GM18861 (cell line): ENCODE data around the gene RHD.
"Not testable (repeated sequence)": the region's sequence is repeated elsewhere in the genome, so short reads cannot be mapped to it uniquely, and the experiment has no call there.

Source experiments
- ATAC-seq: cut with Tn5 transposase; IDR thresholded peaks from one replicate; pipeline ENCODE4 v1.9.1; 2021; ENCODE audit not compliant: unreplicated experiment

Gene RHD

GRCh38 chr1:25347556-25347955 lies 75.2 kb downstream of the RHD start:
- no peak for ATAC-seq

DNA sequence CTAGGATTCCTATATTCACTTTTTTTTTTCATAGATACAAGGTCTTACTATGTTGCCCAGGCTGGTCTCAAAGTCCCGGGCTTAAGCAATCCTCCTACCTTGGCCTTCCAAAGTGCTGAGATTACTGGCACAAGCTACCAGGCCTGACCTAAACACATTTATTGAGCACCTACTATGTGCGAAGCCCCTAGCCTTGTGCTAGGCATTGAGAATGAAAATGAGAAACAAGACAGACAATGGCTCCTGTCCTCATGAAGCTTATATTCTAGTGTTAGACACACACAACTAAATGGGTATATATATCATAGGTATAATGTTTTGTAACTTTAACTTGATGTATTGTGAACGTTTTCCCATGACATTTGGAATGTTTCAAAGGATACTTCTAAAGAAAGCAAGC lies 77.3 kb downstream of the RHD start:
- ATAC-seq: no peak

DNA sequence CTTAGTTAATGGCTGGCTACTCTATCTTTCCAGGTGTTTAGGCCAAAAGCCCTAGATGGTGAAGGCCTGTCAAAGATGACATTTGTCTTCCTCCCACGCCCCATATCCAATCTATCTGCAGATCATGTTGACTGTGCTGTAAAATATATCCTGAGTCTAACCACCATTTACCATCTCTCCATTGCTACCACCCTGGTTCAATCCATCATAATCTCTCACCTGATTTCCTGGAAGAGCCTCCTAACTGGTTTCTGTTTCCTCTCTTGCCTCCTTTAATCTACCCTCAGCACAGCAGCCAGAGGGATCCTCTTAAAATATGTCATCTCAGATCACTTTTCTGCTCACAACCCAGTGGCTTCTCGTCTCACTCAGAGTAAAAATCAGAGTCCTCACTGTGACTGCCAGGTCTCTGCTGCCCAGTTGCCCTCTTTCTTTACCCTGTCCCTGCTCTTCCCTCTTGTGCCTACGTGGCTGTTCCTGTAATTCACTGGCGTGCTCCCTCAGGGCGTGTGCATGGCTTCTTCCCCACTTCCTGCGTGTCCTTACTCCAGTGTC lies 83.6 kb downstream of the RHD start:
- ATAC-seq: no peak

GRCh38 chr1:25356441-25356840 lies 84.1 kb downstream of the RHD start:
- ATAC-seq: no peak

DNA sequence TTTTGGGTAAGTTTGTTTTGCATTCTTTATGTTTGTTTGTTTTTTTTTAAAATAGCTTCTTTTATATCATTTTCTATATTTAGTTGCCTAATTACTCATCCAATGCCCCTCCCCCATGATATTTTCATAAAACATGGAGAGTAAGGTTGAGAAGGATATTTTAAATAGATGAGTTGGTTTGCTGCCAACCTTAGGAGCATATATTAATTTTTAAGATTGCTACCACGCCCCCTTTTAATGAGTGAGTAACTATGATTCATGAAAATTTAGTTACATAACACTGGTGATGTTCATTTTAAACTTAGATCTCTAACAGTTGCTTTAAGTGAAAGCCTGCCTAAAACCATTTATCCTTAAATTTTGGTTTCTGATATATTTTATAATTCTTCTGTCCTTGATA lies 84.5 kb downstream of the RHD start:
- ATAC-seq: no peak

DNA sequence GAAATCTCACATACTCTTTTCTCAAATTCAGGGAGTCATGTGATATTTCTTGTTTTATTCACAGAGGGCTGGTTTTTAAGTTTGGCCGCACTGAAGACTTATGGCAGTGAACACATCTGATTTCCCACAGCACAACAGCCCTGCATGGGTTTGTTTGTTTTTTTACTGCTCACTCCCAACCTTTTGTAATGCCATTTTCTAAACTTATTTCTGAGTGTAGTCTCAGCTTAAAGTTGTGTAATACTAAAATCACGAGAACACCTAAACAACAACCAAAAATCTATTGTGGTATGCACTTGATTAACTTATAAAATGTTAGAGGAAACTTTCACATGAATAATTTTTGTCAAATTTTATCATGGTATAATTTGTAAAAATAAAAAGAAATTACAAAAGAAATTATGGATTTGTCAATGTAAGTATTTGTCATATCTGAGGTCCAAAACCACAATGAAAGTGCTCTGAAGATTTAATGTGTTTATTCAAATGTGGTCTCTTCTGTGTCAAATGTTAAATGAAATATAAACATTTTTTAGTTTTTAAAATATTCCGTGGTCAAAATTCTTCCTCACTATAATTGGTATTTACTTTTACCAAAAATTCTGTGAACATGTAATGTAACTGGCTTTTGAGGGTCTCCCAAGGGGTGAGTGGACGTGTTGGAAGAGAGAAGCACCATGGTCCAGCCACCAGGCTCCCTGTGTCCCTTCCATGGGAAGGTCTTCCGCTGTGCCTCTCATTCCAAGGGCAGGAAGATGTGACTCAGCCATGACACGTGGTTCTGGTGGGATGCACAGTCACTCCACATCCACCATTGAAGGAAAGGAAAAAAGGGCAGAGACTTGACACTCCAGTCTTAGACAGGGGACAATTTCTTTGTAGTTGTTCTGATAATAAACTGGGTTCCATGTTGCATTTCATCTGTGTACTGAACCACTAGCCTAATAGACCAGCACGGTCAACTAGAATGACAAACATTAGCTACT lies 88.6 kb downstream of the RHD start:
- no peak for ATAC-seq

DNA sequence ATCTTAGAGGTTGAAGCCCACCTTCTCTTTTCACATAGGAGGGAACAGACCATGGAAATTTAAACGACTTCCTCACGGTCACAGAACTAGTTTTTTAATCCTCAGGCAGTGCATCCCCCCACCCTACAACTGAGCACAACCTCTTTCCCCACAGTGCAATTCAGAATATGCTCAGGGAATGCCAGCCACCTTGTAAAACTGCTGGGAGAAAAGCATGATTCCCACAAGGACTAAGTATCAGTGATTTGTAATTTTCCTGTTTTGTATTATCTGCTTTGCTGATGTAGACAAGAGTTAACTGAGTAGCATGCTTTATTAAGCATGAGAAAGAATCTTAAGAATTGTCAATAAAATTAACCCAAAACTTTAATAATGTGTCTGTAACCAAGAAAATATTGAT lies 89.6 kb downstream of the RHD start:
- no peak for ATAC-seq

DNA sequence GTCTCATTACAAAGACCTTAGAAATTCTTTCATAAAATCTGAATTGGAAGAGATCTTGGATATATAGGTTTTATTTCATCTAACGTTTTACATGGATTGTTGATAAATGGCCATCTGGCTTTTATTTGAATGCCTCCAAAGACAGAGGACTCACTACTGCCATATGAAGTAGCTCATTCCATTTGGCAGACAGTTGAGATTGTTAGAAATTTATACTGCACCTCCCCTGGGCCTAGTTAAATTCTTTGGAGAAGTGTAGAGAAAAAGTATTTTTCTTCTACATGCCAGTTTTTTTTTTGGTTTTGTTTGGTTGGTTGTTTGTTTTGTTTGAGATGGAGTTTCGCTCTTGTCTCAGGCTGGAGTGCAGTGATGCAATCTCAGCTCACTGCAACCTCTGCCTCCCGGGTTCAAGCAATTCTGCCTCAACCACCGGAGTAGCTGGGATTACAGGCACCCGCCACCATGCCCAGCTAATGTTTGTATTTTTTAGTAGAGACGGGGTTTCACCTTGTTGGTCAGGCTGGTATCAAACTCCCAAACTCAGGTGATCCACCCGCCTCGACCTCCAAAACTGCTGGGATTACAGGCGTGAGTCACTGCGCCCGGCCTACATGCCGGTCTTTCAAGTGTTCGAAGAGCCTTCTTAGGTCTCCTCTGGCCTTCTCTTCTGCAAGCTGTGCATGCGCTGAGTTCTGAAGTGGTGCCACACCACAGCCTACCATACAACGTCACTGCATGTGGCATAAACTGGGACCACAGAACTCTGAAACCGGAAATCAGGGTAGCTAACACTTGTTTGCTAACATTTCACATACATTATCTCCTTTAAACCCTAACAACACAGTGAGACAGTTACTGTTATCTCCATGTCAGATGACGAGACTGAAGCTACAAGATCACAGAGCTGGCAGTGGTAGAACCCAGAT lies 90.6 kb downstream of the RHD start:
- not testable (repeated sequence) for ATAC-seq

- ATAC-seq: no peak
Observed at GRCh38 chr1:25369241-25369640, 96.9 kb downstream of the RHD start.

DNA sequence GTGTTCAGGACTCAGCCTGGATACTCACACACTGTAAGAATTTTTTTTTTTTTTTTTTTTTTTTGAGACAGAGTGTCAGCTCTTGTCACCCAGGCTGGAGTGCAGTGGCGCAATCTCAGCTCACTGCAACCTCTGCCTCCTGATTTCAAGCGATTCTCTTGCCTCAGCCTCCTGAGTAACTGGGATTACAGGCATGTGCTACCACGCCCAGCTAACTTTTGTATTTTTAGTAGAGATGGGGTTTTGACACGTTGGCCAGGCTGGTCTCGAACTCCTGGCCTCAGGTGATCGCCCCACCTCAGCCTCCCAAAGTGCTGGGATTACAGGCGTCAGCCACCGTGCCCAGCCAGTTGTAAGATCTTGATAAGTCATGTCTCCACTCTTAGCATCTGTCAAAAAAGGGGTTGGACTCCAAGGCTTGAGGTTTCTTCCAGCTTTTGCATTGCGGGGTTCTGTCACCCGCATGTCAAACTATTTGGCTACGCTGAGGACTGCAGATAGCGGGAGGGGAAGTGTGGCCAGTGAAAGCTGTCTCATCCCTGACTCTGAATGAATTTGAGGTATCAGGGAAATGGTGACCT lies 97.5 kb downstream of the RHD start:
- ATAC-seq: not testable (repeated sequence)

DNA sequence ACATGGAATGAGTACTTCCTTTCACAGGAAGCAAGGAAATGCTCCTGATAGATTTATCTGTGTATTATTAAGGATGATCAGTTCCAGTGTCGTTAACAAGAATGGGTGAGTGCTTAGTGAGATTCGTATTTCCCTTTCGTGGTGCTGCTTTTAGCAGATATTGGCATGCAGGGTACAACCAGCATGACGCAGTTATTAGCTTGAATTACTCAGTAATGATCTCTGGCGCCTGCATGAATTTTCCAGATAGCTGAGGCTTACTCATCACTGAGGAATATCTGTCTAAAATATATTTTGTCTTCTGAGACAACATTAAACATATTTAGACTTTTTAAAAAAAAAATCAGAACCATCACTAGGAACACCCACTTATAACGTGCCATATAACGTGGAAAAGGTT lies 99.4 kb downstream of the RHD start:
- not testable (repeated sequence) for ATAC-seq

DNA sequence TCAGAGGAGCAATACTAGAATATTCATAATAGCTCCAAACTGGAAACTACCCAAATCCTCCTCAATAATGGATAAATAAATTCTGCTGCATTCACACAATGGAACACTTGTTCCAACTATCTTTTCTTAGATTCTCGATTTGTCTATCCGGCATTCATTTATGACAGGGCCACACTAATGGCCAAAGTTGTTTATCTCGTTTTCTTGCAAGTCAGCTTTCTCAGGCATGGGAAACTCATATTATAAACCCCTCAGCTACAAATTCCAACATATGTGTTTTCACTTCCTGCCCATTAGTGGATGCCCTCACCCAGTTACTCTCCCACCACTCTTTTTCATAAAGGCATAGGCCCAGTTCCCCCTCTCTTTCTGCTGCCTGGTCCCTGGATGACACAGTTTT lies 106.1 kb downstream of the RHD start:
- ATAC-seq: not testable (repeated sequence)
